Thoracic aorta (tissue), 2 donors: ENCODE measurements around the gene PRRT2. TPM values are rescaled to one million over a fixed set of nuclear protein-coding genes. Genes with fewer than 3 reads are reported as not detected.
"Not testable (repeated sequence)": the region's sequence is repeated elsewhere in the genome, so short reads cannot be mapped to it uniquely, and the experiment has no call there.

Experiments
- ATAC-seq: fragments of 150-250 bp; one replicate; pipeline ENCODE4 v1.8.0; 2017; ENCODE audit warnings: low read depth; ENCODE audit not compliant: insufficient number of reproducible peaks, low FRiP score
- DNase-seq: peaks from one replicate; pipeline ENCODE4 v3.0.0-alpha.2; 2020; ENCODE audit warnings: low spot score
- H3K27ac ChIP-seq, 2 donors: fragments of 200-600 bp; sonication (generic); 1 replicate in 1 of 2; 2 replicates in 1 of 2; pipeline ENCODE4 v1.5.1; 2016; ENCODE audit warnings: mild to moderate bottlenecking in 2 of 2, moderate library complexity in 2 of 2
- H3K27me3 ChIP-seq: fragments of 200-600 bp; sonication (generic); replicated peaks from 2 replicates; pipeline ENCODE4 v1.6.0; 2016; ENCODE audit warnings: mild to moderate bottlenecking; ENCODE audit not compliant: insufficient read depth
- H3K36me3 ChIP-seq: fragments of 200-600 bp; sonication (generic); one replicate; pipeline ENCODE4 v1.5.1; 2016
- H3K4me1 ChIP-seq, 2 donors: fragments of 200-600 bp; sonication (generic); 1 replicate in 1 of 2; 2 replicates in 1 of 2; pipeline versions ENCODE4 v1.5.1 to v1.6.0; 2016; ENCODE audit warnings: low read depth in 2 of 2, mild to moderate bottlenecking in 1 of 2; ENCODE audit not compliant: control insufficient read depth in 1 of 2
- H3K4me3 ChIP-seq: fragments of 200-600 bp; sonication (generic); 2 replicates; pipeline ENCODE4 v1.5.1; 2016; ENCODE audit warnings: mild to moderate bottlenecking
- H3K9me3 ChIP-seq: fragments of 200-600 bp; sonication (generic); 2 replicates; pipeline ENCODE4 v1.5.1; 2016
- CTCF ChIP-seq: fragments of 200-600 bp; sonication (generic); IDR thresholded peaks from one replicate; pipeline ENCODE4 v1.5.1; 2019; ENCODE audit warnings: antibody characterized with exemption
- total RNA-seq, 2 donors: library from RNA; depleted of rRNA; stranded (reverse); fragments of >200 nt; gene quantifications; one replicate each; pipeline versions ENCODE4 v1.1.0 to v1.2.3, GENCODE V29; 2016

Gene PRRT2
- total RNA-seq, 2 donors from 2014 or later, result 39.4 to 40.8 TPM

GRCh38 chr16:29826342-29826695 is 14.3 kb downstream of the PRRT2 start:
- H3K36me3 ChIP-seq, result peaks cover 11% of the 10 kb centered on the region
- TF ChIP-seq CTCF, result no peak
- H3K9me3 ChIP-seq, result no peaks in the 10 kb centered on the region
- peaks cover 41 to 56% of the 10 kb centered on the region in 2 donors for H3K4me1 ChIP-seq
- H3K4me3 ChIP-seq, result no peak overlapping the region
- ATAC-seq (no peak), DNase-seq (no peak)
- H3K27me3 ChIP-seq, result no peaks in the 10 kb centered on the region
- H3K27ac ChIP-seq, result peak overlapping the region; percentile 75 to 87

- ATAC-seq (no peak), DNase-seq (no peak)
- peaks cover 44% of the 10 kb centered on the region for H3K36me3 ChIP-seq
Measured at GRCh38 chr16:29830774-29831173, 18.8 kb downstream of the PRRT2 start.

GRCh38 chr16:29831490-29831889 is 19.5 kb downstream of the PRRT2 start:
- Histone ChIP-seq H3K4me3 (no peak overlapping the region), H3K27ac (no peak overlapping the region), H3K27me3 (no peaks in the 10 kb centered on the region), H3K9me3 (no peaks in the 10 kb centered on the region), H3K36me3 (peaks cover 44% of the 10 kb centered on the region), H3K4me1 (peaks cover 4 to 5% of the 10 kb centered on the region in 2 donors)
- TF ChIP-seq CTCF, result no peak
- DNase-seq (no peak), ATAC-seq (no peak)

More at GRCh38 chr16:29830774-29831173, 18.8 kb downstream of the PRRT2 start:
- H3K27ac ChIP-seq, result no peak overlapping the region
- no peak overlapping the region for H3K4me3 ChIP-seq
- no peaks in the 10 kb centered on the region for H3K27me3 ChIP-seq
- H3K9me3 ChIP-seq, result no peaks in the 10 kb centered on the region
- H3K4me1 ChIP-seq, result peaks cover 8 to 12% of the 10 kb centered on the region in 2 donors
- TF ChIP-seq CTCF, result no peak

GRCh38 chr16:29833219-29833618 is 21.2 kb downstream of the PRRT2 start:
- H3K4me1 ChIP-seq, ATAC-seq, H3K9me3 ChIP-seq, H3K4me3 ChIP-seq, H3K27ac ChIP-seq, DNase-seq, H3K27me3 ChIP-seq: not testable (repeated sequence)
- H3K36me3 ChIP-seq, result peaks cover 58% of the 10 kb centered on the region

GRCh38 chr16:29834079-29834478 is 22.1 kb downstream of the PRRT2 start:
- no peak for DNase-seq
- Histone ChIP-seq H3K4me3 (no peak overlapping the region), H3K27me3 (no peaks in the 10 kb centered on the region), H3K4me1 (no peaks in the 10 kb centered on the region), H3K36me3 (peaks cover 58% of the 10 kb centered on the region), H3K27ac (no peak overlapping the region), H3K9me3 (no peaks in the 10 kb centered on the region)
- no peak for ATAC-seq
- TF ChIP-seq CTCF, result no peak

GRCh38 chr16:29835926-29836325 is 23.9 kb downstream of the PRRT2 start:
- Histone ChIP-seq H3K4me1 (no peaks in the 10 kb centered on the region), H3K27ac (no peak overlapping the region), H3K9me3 (no peaks in the 10 kb centered on the region), H3K4me3 (no peak overlapping the region), H3K27me3 (no peaks in the 10 kb centered on the region), H3K36me3 (peaks cover 62% of the 10 kb centered on the region)
- TF ChIP-seq CTCF, result no peak
- no peak for ATAC-seq
- no peak for DNase-seq
